Peyer's patch (tissue), 4 donors: ENCODE data around the gene GGT7. TPM values are rescaled to one million over a fixed set of nuclear protein-coding genes. Genes with fewer than 3 reads are reported as not detected.

Experiments used
- DNase-seq, 3 donors: peaks; one replicate each; pipeline ENCODE4 v3.0.0-alpha.2; 2017 to 2019
- H3K27ac ChIP-seq, 4 donors: fragments of 200-600 bp; sonication (generic); one replicate each; pipeline ENCODE4 v1.5.1; 2016 to 2019
- H3K27me3 ChIP-seq, 2 donors: fragments of 200-600 bp; sonication (generic); one replicate each; pipeline ENCODE4 v1.5.1; 2019
- H3K36me3 ChIP-seq, 3 donors: fragments of 200-600 bp; sonication (generic); one replicate each; pipeline ENCODE4 v1.5.1; 2016 to 2019
- H3K4me1 ChIP-seq, 4 donors: fragments of 200-600 bp; sonication (generic); one replicate each; pipeline ENCODE4 v1.5.1; 2016 to 2019
- H3K4me3 ChIP-seq, 4 donors: fragments of 200-600 bp; sonication (generic); 1 replicate in 3 of 4; 2 replicates in 1 of 4; pipeline ENCODE4 v1.5.1; 2016 to 2019; ENCODE audit warnings: mild to moderate bottlenecking in 1 of 4
- H3K9me3 ChIP-seq, 4 donors: fragments of 200-600 bp; sonication (generic); one replicate each; pipeline ENCODE4 v1.5.1; 2016 to 2019; ENCODE audit warnings: mild to moderate bottlenecking in 1 of 4
- POLR2A ChIP-seq, 2 donors: fragments of 450-650 bp; IDR thresholded peaks; one replicate each; pipeline ENCODE4 v1.5.1; 2017; ENCODE audit warnings: antibody characterized with exemption in 2 of 2, mild to moderate bottlenecking in 2 of 2, moderate library complexity in 2 of 2
- total RNA-seq, 4 donors: library from RNA; depleted of rRNA; stranded (reverse); fragments of >200 nt; gene quantifications; one replicate each; pipeline ENCODE4 v1.1.0, GENCODE V29; 2016
- TF ChIP-seq, protein P1 (sequence below), 6 experiments: fragments of 450-650 bp in 4 of 6; fragments of 200-600 bp in 2 of 6; sonication (generic) in 1 of 6; IDR thresholded peaks; one replicate each; pipeline ENCODE4 v1.5.1; 2017 to 2019; ENCODE audit warnings: antibody characterized with exemption in 6 of 6, mild to moderate bottlenecking in 3 of 6, moderate library complexity in 1 of 6

GGT7 gene
- total RNA-seq, 4 donors from 2014 or later = 22.3 to 40.6 (median 31.8) TPM

DNA sequence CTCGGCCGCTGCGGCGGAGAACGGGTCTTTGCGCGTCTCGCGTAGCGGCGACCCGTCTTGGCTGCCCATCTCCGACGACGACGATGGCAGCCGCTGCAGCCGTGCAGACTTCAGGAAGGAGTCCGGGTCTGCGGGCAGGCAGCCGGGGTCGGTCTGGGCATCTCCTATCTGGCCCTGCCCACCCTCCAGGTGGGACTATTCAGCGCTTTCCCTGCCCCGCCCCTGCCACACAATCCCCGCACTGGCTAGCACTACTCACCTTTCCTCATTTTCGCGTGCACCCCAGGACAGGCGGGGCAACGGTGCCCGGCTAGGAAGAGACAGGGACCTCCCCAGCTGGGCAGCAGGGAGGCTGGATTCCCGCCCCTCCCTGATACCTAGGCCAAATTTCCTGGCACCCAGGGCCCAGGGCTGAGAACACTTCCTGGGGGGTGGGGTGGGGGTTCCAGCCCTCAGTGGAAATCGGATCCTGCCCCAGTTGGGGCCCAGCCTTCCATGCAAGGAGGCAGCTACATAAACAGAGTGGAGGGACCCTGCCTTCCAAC is 9.2 kb downstream of the GGT7 start:
- Histone ChIP-seq H3K4me3 (no peak overlapping the region), H3K9me3 (no peaks in the 10 kb centered on the region), H3K27ac (no peak overlapping the region), H3K4me1 (no peaks in the 10 kb centered on the region), H3K27me3 (no peaks in the 10 kb centered on the region), H3K36me3 (peaks cover 0 to 11% (median 0%) of the 10 kb centered on the region in 3 donors)
- no peak for TF ChIP-seq POLR2A (IDR thresholded peaks at IDR 0.05)
- TF ChIP-seq, protein P1, sequence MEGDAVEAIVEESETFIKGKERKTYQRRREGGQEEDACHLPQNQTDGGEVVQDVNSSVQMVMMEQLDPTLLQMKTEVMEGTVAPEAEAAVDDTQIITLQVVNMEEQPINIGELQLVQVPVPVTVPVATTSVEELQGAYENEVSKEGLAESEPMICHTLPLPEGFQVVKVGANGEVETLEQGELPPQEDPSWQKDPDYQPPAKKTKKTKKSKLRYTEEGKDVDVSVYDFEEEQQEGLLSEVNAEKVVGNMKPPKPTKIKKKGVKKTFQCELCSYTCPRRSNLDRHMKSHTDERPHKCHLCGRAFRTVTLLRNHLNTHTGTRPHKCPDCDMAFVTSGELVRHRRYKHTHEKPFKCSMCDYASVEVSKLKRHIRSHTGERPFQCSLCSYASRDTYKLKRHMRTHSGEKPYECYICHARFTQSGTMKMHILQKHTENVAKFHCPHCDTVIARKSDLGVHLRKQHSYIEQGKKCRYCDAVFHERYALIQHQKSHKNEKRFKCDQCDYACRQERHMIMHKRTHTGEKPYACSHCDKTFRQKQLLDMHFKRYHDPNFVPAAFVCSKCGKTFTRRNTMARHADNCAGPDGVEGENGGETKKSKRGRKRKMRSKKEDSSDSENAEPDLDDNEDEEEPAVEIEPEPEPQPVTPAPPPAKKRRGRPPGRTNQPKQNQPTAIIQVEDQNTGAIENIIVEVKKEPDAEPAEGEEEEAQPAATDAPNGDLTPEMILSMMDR (IDR thresholded peaks at IDR 0.05) = no peak
- DNase-seq = no peak

DNA sequence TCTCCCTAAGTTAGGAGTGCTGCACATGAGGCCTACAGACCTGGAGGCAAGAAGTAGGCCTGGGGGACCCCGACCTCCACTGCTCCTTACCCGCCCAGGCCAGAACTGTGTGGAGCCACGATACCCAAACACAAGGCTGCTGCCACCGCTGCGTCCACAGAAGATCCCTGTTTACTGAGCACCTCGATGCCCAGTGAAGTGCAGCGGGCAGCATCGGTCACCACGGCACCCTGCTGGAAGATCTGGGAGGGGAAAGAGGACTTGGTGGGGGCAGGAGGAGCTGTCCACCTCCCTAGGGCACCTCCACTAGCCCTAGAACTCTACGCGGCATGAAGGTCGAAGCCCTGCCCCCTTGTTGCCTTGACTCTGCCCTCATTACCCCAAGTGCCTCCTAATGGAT is 9.9 kb downstream of the GGT7 start:
- H3K27me3 ChIP-seq = no peaks in the 10 kb centered on the region
- peaks cover 0 to 11% (median 0%) of the 10 kb centered on the region in 3 donors for H3K36me3 ChIP-seq
- no peaks in the 10 kb centered on the region for H3K4me1 ChIP-seq
- no peaks in the 10 kb centered on the region for H3K9me3 ChIP-seq
- H3K27ac ChIP-seq = no peak overlapping the region
- no peak for DNase-seq
- TF ChIP-seq POLR2A (IDR thresholded peaks at IDR 0.05) = no peak
- TF ChIP-seq, protein P1 (IDR thresholded peaks at IDR 0.05) = no peak
- no peak overlapping the region for H3K4me3 ChIP-seq

DNA sequence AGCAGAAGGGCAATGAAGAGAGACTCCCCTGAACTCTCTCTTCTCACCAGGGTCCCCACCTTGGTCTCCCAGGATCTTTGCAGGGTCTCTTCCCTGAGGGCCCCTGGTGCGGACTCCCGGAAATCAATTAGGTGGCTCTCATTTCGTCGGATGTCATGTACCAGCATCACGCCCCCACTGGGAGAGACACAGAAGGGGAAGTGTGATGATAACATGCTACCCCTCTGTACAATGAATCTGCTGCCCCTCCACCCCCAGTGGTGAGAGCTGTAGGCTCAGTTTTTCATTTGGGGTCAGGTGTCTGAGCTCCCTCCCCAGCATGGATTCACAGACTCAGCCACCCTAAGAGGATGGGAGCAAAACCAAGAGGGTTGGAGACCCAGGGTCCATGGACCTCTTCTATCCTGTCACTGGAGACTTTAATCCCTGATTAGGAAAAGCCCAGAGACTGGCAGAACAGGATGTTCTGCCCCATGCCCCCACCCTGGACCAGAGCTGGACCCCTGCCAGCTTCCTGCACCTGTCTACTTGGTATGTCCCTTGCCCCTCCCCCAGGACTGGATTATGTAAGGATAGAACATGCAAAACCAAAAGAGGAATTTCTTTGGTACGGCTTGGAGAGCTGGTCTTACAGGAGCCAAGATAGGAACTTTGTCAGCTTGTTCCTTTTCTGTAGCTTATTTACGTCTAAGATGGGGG is 11.1 kb downstream of the GGT7 start:
- H3K4me3 ChIP-seq = no peak overlapping the region
- H3K4me1 ChIP-seq = no peaks in the 10 kb centered on the region
- no peak overlapping the region for H3K27ac ChIP-seq
- no peaks in the 10 kb centered on the region for H3K9me3 ChIP-seq
- peak in 2 of 3 donors; percentile 84 to 87 for DNase-seq
- H3K36me3 ChIP-seq = peaks cover 0 to 11% (median 0%) of the 10 kb centered on the region in 3 donors
- no peaks in the 10 kb centered on the region for H3K27me3 ChIP-seq
- TF ChIP-seq, protein P1 (IDR thresholded peaks at IDR 0.05) = peak in 1 of 6 experiments; percentile 34
- TF ChIP-seq POLR2A (IDR thresholded peaks at IDR 0.05) = peak in 1 of 2 donors; percentile 37

DNA sequence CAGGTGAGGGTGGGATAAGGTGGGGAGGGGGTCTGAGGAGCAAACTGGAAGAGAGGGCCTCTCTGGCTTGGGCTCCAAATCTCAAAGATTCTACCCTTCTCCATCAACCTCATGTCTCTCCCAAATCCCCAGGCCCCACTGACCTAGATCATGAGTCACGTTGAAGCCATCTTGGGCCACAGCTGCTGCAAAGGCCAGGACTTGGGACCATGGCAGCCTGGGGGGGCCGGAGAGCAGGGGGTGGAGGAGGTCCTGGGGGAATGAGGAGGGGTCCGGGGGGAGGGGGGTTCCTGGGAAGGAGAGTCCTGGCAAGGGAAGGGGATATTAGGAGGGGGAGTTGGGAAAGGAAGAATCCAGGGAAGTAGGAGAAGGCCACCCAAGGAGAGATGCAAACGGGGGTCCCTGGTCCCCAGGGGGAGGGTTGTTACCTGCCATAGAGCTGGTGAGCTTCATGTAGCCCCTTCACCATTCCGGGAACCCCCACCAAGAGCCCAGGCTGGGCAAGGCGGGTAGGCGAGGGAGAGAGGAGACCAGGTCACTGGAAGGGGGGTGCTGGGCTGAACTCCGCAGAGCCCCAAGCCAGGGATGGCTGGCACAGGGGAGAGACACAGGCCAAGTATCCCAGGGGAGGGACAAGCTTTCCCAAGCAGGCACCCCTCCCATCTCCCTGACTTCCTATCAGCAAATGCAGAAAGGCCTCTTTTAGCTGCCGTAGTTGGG is 12.7 kb downstream of the GGT7 start:
- Histone ChIP-seq H3K9me3 (no peaks in the 10 kb centered on the region), H3K36me3 (peaks cover 0 to 11% (median 0%) of the 10 kb centered on the region in 3 donors), H3K4me1 (no peaks in the 10 kb centered on the region), H3K27ac (no peak overlapping the region), H3K4me3 (no peak overlapping the region), H3K27me3 (no peaks in the 10 kb centered on the region)
- DNase-seq = no peak
- TF ChIP-seq, protein P1 (IDR thresholded peaks at IDR 0.05) = no peak
- TF ChIP-seq POLR2A (IDR thresholded peaks at IDR 0.05) = no peak

DNA sequence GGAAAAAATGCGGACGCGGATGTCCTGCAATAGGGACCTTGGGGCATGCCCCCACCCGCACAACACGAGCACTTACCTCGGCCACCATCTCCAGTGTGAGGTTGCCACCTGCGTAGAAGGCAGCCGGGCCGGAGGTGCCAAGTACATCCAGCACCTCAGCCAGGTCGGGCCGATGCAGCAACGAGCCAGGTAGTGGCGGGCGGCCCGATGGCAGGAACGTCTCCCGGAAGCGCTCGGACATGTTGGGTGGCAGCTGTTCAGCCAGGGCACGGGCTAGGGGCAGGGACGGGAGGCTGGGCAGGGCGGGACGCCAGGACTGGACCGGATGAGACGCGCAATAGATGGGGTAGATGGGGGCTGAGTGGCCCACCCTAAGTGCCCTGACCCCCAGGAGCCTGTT is 13.3 kb downstream of the GGT7 start:
- peaks cover 0 to 11% (median 0%) of the 10 kb centered on the region in 3 donors for H3K36me3 ChIP-seq
- no peak overlapping the region for H3K4me3 ChIP-seq
- no peak for DNase-seq
- H3K27me3 ChIP-seq = no peaks in the 10 kb centered on the region
- no peaks in the 10 kb centered on the region for H3K9me3 ChIP-seq
- no peak overlapping the region for H3K27ac ChIP-seq
- no peaks in the 10 kb centered on the region for H3K4me1 ChIP-seq
- TF ChIP-seq, protein P1 (IDR thresholded peaks at IDR 0.05) = no peak
- no peak for TF ChIP-seq POLR2A (IDR thresholded peaks at IDR 0.05)
